Measurements from ENCODE around the gene AJM1.
"Not testable (repeated sequence)": the region's sequence is repeated elsewhere in the genome, so short reads cannot be mapped to it uniquely, and the experiment has no call there.

AJM1 gene

DNA sequence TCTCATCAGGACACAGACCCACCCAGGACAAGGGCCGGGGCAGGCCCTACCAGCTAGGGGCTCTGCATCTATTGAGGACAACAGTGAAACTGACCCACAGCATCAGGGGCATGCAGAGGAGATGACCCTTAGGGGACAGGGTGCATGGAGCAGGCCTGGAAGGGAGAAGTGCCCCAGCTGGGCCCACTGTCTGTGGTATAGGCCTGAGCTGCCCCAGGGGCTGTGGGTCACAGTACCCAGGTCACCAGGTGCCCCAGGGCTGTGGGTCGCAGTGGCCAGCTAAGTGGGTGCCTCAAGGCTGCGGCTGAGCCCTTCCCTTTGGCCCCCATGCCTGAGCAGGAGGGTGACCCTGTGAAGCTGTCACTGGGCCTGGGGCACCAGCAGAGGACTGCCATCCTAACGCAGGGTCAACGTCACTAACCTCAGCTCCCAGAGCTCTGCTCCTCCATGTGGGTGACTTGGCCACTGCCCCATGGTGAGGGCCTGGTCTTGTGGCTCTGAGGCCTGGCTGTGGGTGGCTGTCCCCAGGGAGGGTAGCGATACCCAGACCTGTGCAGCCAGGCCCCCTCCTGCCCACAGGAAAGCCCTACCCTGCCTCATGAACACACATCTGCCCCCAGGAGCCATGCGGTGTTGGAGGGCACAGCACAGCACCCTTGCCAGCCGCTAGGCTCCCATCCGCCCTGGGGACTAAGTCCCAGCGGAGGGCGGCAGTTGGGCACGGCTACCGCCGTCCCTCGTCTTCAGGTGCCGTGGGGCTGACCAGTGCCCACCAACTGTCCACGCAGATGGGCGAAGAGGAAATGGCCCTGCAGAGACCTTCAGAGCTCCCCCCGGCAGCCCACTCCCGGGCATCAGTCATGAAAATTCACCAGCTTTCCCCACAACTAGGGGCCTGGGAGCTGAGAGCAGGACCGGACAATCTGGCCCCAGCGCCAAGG, 18.9 kb downstream of the AJM1 start:
- DNase-seq = no peak
- in situ Hi-C loops (cut with MboI; ENCODE audit: low pct_unique_long_range_greater_than_20kb, low sequenced_read_pairs) = no loop called here

- in situ Hi-C loops (cut with MboI; ENCODE audit: low pct_unique_long_range_greater_than_20kb, low sequenced_read_pairs) = no loop called here
- no peak for DNase-seq
Observed at GRCh38 chr9:136861874-136862457, 19.7 kb downstream of the AJM1 start.

DNA sequence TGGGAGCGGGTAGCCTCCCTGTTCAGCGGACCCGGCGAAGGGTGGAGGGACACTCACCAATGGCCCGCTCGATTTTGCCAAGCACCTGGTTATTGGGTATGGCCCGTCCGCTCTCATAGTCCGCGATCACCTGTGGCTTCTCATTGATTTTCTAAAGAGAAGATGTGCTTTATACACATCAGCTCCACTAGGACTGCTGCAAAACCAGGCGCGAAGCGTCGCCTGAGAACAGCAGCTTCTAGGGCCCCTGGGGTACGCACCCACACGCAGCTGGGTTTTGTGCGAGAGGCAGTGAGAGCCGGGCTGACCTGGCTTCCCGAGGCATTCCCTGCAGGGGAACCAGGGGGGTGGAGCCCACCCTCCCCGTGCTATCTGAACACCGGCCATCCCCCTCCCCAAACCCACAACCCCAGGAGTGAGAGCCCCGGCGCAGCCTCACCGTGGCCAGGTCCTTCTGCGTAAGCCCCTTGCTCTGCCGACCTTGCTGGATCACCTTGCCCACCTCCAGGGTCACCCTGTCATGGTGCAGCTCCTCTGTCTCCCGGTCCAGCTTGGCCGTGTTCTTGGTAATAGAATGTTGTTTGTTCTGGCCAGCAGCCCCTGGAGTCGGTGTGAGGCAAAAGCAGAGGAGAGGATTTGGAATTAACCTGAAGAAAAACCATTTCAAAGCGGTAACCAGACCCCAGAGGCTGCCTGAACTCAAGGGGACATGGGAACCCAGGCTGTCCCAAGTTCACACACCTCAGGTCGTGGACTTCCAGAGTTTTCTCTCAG, 20.8 kb downstream of the AJM1 start:
- in situ Hi-C loops (cut with MboI; ENCODE audit: low pct_unique_long_range_greater_than_20kb, low sequenced_read_pairs) = no loop called here
- DNase-seq = no peak

DNA sequence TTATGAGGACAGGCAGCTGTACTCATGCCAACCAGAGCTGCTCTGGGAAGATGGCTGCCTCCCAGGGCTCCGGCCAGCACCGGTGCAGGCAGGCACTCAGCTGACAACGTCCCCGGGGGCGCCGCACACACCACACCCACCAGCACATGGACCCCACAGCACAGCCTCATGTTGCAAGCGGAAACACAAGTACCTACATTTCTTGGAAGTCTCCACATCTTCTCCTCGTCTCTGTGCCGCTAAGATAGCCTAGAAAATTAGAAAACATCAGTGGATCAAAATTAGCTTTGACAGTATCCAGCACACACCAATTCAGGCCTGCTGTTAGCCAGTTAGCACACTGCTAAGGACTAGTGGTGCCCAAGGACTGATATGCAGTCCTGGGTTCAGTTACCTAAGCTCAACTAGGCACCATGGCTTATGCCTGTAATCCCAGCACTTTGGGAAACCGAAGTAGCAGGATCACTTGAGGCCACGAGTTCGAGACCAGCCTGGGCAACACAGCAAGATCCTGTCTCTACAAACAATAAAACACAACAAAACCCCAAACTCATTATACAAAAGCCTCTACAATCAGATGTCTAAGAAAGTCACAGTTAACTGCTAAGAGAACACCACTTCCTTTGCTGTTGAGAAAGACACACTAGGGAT, 21.5 kb downstream of the AJM1 start:
- DNase-seq = no peak
- in situ Hi-C loops (cut with MboI; ENCODE audit: low pct_unique_long_range_greater_than_20kb, low sequenced_read_pairs) = no loop called here

DNA sequence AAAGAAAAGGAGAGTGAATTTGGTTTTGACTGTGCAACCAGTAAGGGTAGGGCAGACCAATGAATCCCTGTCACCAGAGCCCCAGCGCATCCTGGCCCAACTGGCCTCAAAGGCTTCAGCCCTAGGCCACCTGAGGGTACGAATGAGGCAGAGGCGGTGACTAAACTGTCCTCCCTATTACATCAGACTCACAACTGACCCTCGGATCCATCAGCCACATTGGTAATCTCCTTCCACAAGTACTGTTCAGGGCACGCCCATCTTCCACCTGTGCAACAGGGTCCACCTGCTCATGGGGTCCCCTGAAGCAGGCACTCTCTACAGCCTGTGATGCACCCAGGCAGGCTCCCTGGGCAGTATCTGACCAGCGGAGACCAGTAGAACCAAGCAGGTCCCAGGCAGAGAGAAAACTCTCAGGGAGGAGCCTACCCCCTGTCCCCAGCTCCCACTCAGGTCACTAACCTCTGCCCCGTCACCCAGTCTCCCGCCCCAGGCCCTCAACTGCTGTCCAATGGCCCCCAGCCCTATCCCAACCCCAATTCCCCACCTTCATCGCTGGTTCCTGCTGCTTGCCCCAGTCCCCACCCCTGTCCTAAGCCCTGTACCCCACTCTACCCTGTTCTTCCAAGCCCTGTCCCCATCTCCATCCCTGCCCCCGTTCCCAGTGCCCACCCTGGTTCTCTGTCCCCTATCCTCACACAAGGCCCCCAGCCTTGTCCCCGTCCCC, 22.9 kb downstream of the AJM1 start:
- no peak for DNase-seq
- in situ Hi-C loops (cut with MboI; ENCODE audit: low pct_unique_long_range_greater_than_20kb, low sequenced_read_pairs) = no loop called here

DNA sequence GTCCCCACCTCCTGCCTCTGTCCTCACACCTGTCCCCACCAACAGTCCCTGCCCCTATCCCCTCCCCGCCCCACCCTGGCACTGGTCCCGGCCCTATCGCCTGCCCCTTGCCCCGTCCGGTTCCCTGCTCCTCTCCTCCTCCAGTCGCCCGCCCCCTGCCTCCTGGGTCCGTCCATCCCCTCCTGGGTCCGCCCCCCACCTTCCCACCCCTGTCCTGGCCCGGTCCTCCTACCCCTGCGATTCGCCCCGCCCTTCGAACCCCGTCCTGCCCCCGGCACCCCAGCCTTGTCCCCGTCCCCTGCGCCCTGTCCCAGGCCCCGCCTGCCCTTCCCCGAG, 23.5 kb downstream of the AJM1 start:
- no peak for DNase-seq
- in situ Hi-C loops (cut with MboI; ENCODE audit: low pct_unique_long_range_greater_than_20kb, low sequenced_read_pairs) = no loop called here

DNA sequence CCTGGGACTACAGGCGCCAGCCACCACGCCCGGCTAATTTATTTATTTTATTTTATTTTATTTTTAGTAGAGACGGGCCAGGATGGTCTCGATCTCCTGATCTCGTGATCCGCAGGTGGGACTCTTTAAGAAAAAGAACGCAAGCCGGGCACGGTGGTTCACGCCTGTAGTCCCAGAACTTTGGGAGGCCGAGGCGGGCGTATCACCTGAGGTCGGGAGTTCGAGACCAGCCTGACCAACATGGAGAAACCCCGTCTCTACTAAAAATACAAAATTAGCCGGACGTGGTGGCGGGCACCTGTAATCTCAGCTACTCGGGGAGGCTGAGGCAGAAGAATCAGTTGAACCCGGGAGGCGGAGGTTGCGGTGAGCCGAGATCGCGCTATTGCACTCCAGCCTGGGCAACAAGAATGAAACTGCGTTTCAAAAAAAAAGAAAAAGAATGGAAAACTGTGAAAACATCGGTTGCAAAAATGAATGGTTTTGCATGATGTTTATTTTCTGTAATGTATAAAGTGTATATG, 24.7 kb downstream of the AJM1 start:
- in situ Hi-C loops (cut with MboI; ENCODE audit: low pct_unique_long_range_greater_than_20kb, low sequenced_read_pairs) = not testable (repeated sequence)

DNA sequence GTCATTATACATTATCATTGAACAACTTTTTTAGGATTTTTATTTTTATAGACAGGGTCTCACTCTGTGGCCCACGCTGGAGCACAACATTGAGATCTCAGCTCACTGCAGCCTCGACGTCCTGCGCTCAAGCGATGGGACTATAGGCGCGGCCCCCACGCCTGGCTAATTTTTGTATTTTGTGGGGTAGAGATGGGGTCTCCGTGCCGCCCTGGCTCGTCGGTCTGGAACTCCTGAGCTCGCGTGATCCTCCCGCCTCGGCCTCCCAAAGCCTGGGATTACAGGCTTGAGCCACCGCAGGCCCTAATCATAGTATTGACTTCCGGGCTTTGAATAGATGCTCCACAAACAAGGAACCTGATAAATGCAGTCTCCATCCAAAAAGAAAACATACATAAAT, 25.2 kb downstream of the AJM1 start:
- in situ Hi-C loops (cut with MboI; ENCODE audit: low pct_unique_long_range_greater_than_20kb, low sequenced_read_pairs) = no loop called here
- DNase-seq = no peak

More for the DNA sequence above, 24.7 kb downstream of the AJM1 start:
- not testable (repeated sequence) for DNase-seq

- in situ Hi-C loops (cut with MboI; ENCODE audit: low pct_unique_long_range_greater_than_20kb, low sequenced_read_pairs) = no loop called here
- DNase-seq = no peak
Observed at GRCh38 chr9:136867917-136868316, 25.6 kb downstream of the AJM1 start.

GRCh38 chr9:136868644-136869043, 26.4 kb downstream of the AJM1 start:
- in situ Hi-C loops (cut with MboI; ENCODE audit: low pct_unique_long_range_greater_than_20kb, low sequenced_read_pairs) = no loop called here

DNA sequence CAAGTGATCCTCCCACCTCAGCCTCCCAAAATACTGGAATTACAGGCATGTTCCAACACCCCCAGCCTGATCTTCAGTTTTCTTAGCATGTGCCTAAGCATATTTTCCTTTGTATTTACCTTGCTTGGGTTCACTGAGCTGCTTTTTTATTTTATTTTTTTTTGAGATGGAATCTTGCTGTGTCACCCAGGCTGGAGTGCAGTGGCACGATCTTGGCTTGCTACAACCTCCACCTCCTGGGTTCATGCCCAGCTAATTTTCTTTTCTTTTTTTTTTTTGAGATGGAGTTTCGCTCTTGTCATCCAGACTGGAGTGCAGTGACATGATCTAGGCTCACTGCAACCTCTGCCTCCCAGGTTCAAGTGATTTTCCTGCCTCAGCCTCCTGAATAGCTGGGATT, 27.3 kb downstream of the AJM1 start:
- in situ Hi-C loops (cut with MboI; ENCODE audit: low pct_unique_long_range_greater_than_20kb, low sequenced_read_pairs); DNase-seq: not testable (repeated sequence)

More at GRCh38 chr9:136868644-136869043, 26.4 kb downstream of the AJM1 start:
- DNase-seq = no peak

- DNase-seq = no peak
- in situ Hi-C loops (cut with MboI; ENCODE audit: low pct_unique_long_range_greater_than_20kb, low sequenced_read_pairs) = no loop called here
Observed at GRCh38 chr9:136875155-136875554, 32.9 kb downstream of the AJM1 start.

GRCh38 chr9:136876476-136876875, 34.2 kb downstream of the AJM1 start:
- DNase-seq = no peak
- in situ Hi-C loops (cut with MboI; ENCODE audit: low pct_unique_long_range_greater_than_20kb, low sequenced_read_pairs) = no loop called here

- no peak for DNase-seq
- in situ Hi-C loops (cut with MboI; ENCODE audit: low pct_unique_long_range_greater_than_20kb, low sequenced_read_pairs) = no loop called here
Observed at GRCh38 chr9:136880651-136881050, 38.4 kb downstream of the AJM1 start.

DNA sequence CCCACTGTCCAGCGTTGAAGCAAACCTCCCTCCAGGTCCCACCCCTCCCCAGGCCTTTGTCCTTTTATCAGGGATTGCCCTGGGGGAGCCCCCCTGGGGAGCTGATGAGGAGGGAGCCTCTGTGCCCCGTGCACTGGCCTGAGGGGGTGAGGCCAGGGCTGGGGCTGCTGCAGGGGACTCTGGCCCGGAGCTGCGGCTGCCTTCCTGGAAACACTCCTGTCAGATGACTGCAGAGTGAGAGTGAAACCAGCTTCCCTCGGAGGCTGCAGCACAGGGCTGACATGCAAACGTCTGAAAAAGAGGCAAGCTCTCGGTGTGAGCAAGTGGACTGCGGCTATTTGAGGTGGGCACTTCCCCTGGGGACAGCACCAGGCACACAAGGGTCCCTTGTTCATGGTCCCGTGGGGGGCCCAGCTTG, 39.4 kb downstream of the AJM1 start:
- no peak for DNase-seq
- in situ Hi-C loops (cut with MboI; ENCODE audit: low pct_unique_long_range_greater_than_20kb, low sequenced_read_pairs) = no loop called here

GRCh38 chr9:136882109-136882946, 40.0 kb downstream of the AJM1 start:
- in situ Hi-C loops (cut with MboI; ENCODE audit: low pct_unique_long_range_greater_than_20kb, low sequenced_read_pairs) = no loop called here
- peak; percentile 28 for DNase-seq

GRCh38 chr9:136882947-136883283, 40.6 kb downstream of the AJM1 start:
- in situ Hi-C loops (cut with MboI; ENCODE audit: low pct_unique_long_range_greater_than_20kb, low sequenced_read_pairs) = not testable (repeated sequence)

DNA sequence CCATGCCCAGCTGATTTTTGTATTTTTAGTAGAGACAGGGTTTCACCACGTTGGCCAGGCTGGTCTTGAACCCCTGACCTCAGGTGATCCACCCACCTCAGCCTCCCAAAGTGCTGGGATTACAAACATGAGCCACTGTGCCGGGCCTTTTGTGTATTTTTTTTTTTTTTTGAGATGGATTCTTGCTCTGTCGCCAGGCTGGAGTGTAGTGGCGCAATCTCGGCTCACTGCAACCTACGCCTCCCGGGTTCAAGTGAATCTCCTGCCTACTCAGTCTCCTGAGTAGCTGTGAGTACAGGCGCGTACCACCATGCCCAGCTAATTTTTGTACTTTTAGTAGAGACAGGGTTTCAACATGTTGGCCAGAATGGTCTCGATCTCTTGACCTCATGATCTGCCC, 41.4 kb downstream of the AJM1 start:
- DNase-seq; in situ Hi-C loops (cut with MboI; ENCODE audit: low pct_unique_long_range_greater_than_20kb, low sequenced_read_pairs): not testable (repeated sequence)

More at GRCh38 chr9:136882947-136883283, 40.6 kb downstream of the AJM1 start:
- not testable (repeated sequence) for DNase-seq
